Trophoblast cell (in vitro differentiated cells and primary cell): ENCODE measurements around the gene CD2.

Experiments
- DNase-seq, 2 donors: peaks; one replicate each; pipeline ENCODE4 v3.0.0-alpha.2; 2016
- H2AFZ ChIP-seq: 2 replicates; pipeline ENCODE4 v1.6.1; 2013; ENCODE audit warnings: low read length, moderate library complexity, mild to moderate bottlenecking; ENCODE audit not compliant: insufficient read depth, poor library complexity
- H2AK5ac ChIP-seq: 2 replicates; pipeline ENCODE4 v1.6.1; 2013; ENCODE audit warnings: mild to moderate bottlenecking, low read length
- H2BK120ac ChIP-seq: 2 replicates; pipeline ENCODE4 v1.6.1; 2013; ENCODE audit warnings: low read length, mild to moderate bottlenecking, moderate library complexity; ENCODE audit not compliant: insufficient read depth, poor library complexity
- H2BK12ac ChIP-seq: 2 replicates; pipeline ENCODE4 v1.6.1; 2013; ENCODE audit warnings: mild to moderate bottlenecking, low read length, moderate library complexity
- H2BK5ac ChIP-seq: 2 replicates; pipeline ENCODE4 v1.6.1; 2013; ENCODE audit warnings: low read length, low read depth, moderate library complexity, mild to moderate bottlenecking; ENCODE audit not compliant: poor library complexity
- H3K14ac ChIP-seq: 2 replicates; pipeline ENCODE4 v1.6.1; 2013; ENCODE audit warnings: mild to moderate bottlenecking, low read length
- H3K18ac ChIP-seq: 2 replicates; pipeline ENCODE4 v1.6.1; 2013; ENCODE audit warnings: mild to moderate bottlenecking, low read length
- H3K23ac ChIP-seq: 2 replicates; pipeline ENCODE4 v1.6.1; 2013; ENCODE audit warnings: low read length
- H3K27ac ChIP-seq: 2 replicates; pipeline ENCODE4 v1.5.1; 2013; ENCODE audit warnings: low read depth, mild to moderate bottlenecking, inconsistent platforms, low read length, moderate library complexity
- H3K27me3 ChIP-seq: 2 replicates; pipeline ENCODE4 v1.6.1; 2013; ENCODE audit warnings: inconsistent platforms, mild to moderate bottlenecking, low read length, moderate library complexity; ENCODE audit not compliant: insufficient read depth
- H3K36me3 ChIP-seq, 2 experiments: 1 replicate in 1 of 2; 2 replicates in 1 of 2; pipeline ENCODE4 v1.6.1; 2013; ENCODE audit warnings: low read length in 2 of 2, mild to moderate bottlenecking in 2 of 2, moderate library complexity in 1 of 2; ENCODE audit not compliant: insufficient read depth in 2 of 2, control insufficient read depth in 1 of 2
- H3K4ac ChIP-seq: 2 replicates; pipeline ENCODE4 v1.6.1; 2013; ENCODE audit warnings: low read depth, mild to moderate bottlenecking, low read length, moderate library complexity
- H3K4me1 ChIP-seq, 2 experiments: 1 replicate in 1 of 2; 2 replicates in 1 of 2; pipeline ENCODE4 v1.6.1; 2013; ENCODE audit warnings: low read length in 2 of 2, mild to moderate bottlenecking in 2 of 2, moderate library complexity in 1 of 2; ENCODE audit not compliant: insufficient read depth in 2 of 2, control insufficient read depth in 1 of 2
- H3K4me2 ChIP-seq: 2 replicates; pipeline ENCODE4 v1.6.1; 2013; ENCODE audit warnings: inconsistent platforms, mild to moderate bottlenecking, low read length, moderate library complexity
- H3K4me3 ChIP-seq: 2 replicates; pipeline ENCODE4 v1.5.1; 2013; ENCODE audit warnings: mild to moderate bottlenecking, low read depth, low read length, inconsistent platforms
- H3K79me1 ChIP-seq: one replicate; pipeline ENCODE4 v1.6.1; 2013; ENCODE audit warnings: low read length
- H3K79me2 ChIP-seq: 2 replicates; pipeline ENCODE4 v1.6.1; 2013; ENCODE audit warnings: low read length, mild to moderate bottlenecking; ENCODE audit not compliant: control insufficient read depth, insufficient read depth, poor library complexity
- H3K9ac ChIP-seq: 2 replicates; pipeline ENCODE4 v1.6.1; 2013; ENCODE audit warnings: mild to moderate bottlenecking, low read length
- H3K9me3 ChIP-seq: 2 replicates; pipeline ENCODE4 v1.6.1; 2013; ENCODE audit warnings: low read depth, mild to moderate bottlenecking, control low read depth, inconsistent platforms, low read length; ENCODE audit not compliant: insufficient read depth
- H4K12ac ChIP-seq: 2 replicates; pipeline ENCODE4 v1.6.1; 2013; ENCODE audit warnings: low read depth, mild to moderate bottlenecking, low read length, moderate library complexity
- H4K8ac ChIP-seq: 2 replicates; pipeline ENCODE4 v1.6.1; 2013; ENCODE audit warnings: low read depth, mild to moderate bottlenecking, low read length, moderate library complexity
- H4K91ac ChIP-seq: one replicate; pipeline ENCODE4 v1.6.1; 2013; ENCODE audit warnings: low read depth, mild to moderate bottlenecking, low read length, moderate library complexity
- WGBS: extraction: QIAGEN DNeasy Blood & Tissue Kit; methylation state at CpG from one replicate; pipeline ENCODE4 v1.1.7; 2013; ENCODE audit warnings: missing lambda C conversion rate; ENCODE audit not compliant: insufficient read length, insufficient coverage; ENCODE audit errors: extremely low coverage; 5-methylcytosine and 5-hydroxymethylcytosine counted together

The CD2 gene

DNA sequence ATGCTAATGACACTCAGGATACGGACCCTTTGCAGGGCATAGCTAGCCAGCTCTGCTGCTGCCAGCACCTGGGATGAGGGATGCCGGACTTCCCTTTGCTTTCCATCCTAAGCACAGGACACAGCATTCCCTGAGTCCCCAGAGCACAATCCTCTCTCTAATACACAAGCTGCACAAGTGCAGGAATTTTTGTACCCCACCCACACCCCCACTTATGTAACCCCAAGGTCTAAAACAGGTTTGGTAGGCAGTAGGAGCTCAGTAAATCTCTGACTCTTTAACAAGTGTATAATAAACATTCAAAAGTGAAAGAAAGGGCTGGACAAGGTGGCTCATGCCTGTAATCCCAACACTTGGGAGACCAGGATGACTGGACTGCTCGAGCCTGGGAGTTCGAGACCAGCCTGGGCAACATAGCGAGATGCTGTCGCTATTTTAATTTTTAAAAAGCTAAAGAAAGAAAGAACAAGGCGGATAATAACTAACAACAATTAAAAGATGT, 44.5 kb upstream of the CD2 start:
- Histone ChIP-seq H4K8ac (no peak overlapping the region), H2AFZ (no peak overlapping the region), H4K12ac (no peak overlapping the region), H3K9me3 (peaks cover 2% of the 10 kb centered on the region), H3K23ac (no peak overlapping the region), H4K91ac (no peak overlapping the region), H3K18ac (no peak overlapping the region), H3K27ac (no peak overlapping the region), H3K4me2 (no peak overlapping the region), H2BK12ac (no peak overlapping the region), H3K27me3 (no peaks in the 10 kb centered on the region), H3K36me3 (no peaks in the 10 kb centered on the region), H3K9ac (no peak overlapping the region), H3K79me1 (no peaks in the 10 kb centered on the region), H3K4me3 (no peak overlapping the region), H2BK120ac (no peak overlapping the region), H3K4me1 (peaks cover 12 to 20% of the 10 kb centered on the region in 2 experiments), H3K14ac (no peak overlapping the region), H3K79me2 (no peaks in the 10 kb centered on the region), H3K4ac (no peak overlapping the region), H2BK5ac (no peak overlapping the region), H2AK5ac (no peak overlapping the region)
- no CpG with 5 or more reads among the region's 7 CpGs for WGBS
- no peak for DNase-seq

DNA sequence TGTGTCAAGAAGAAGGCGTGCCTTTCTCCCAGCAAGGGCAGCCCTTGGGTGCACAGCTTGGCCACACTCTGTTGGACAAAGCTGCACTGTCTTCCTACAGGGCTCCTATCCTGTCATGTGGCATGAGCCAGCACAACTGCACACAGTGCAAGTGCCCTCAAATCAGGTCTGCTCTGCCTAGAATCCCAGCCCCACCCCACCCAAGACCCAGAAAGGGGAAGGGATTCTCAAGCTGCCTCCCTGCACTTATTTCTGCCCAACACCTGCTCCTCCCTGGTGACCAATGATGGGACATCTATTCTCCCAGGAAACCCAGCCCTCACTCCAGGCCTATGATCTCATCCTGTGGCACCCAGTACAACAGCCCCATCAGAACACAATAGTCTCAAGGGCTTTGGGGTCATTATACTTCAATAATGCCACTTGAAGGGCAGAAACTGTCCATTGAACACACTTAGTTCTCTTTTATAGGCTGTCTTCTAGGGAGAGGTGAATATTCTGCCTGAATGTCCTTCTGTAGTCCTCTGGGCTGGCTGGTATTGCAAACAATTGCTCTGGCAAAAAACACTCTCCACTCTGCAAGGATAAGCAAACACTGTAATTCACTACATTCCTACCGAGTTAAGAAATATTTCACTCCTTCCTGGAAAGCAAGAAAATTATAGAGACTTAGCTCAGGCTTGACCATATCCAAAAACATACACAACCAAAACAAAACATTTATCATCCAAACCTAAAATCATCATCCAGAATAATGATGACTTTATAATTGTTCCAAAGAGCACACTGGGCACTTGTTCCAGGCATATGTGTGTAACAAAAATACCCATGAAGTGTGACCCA, 43.6 kb upstream of the CD2 start:
- no peak overlapping the region for H4K91ac ChIP-seq
- no peaks in the 10 kb centered on the region for H3K79me1 ChIP-seq
- H3K27me3 ChIP-seq = no peaks in the 10 kb centered on the region
- no peak overlapping the region for H2BK120ac ChIP-seq
- no peak overlapping the region for H4K8ac ChIP-seq
- H3K14ac ChIP-seq = peak overlapping the region; percentile 6
- no peaks in the 10 kb centered on the region for H3K79me2 ChIP-seq
- no peak overlapping the region for H4K12ac ChIP-seq
- H3K4me3 ChIP-seq = no peak overlapping the region
- WGBS = no CpG with 5 or more reads among the region's 2 CpGs
- peaks cover 12 to 20% of the 10 kb centered on the region in 2 experiments for H3K4me1 ChIP-seq
- H2AFZ ChIP-seq = no peak overlapping the region
- peak overlapping the region; percentile 18 for H2AK5ac ChIP-seq
- no peak overlapping the region for H2BK5ac ChIP-seq
- H3K18ac ChIP-seq = no peak overlapping the region
- H3K4ac ChIP-seq = no peak overlapping the region
- H3K36me3 ChIP-seq = no peaks in the 10 kb centered on the region
- DNase-seq = no peak
- no peak overlapping the region for H3K4me2 ChIP-seq
- no peak overlapping the region for H3K9ac ChIP-seq
- H3K27ac ChIP-seq = no peak overlapping the region
- no peak overlapping the region for H2BK12ac ChIP-seq
- H3K23ac ChIP-seq = no peak overlapping the region
- H3K9me3 ChIP-seq = peaks cover 2% of the 10 kb centered on the region

DNA sequence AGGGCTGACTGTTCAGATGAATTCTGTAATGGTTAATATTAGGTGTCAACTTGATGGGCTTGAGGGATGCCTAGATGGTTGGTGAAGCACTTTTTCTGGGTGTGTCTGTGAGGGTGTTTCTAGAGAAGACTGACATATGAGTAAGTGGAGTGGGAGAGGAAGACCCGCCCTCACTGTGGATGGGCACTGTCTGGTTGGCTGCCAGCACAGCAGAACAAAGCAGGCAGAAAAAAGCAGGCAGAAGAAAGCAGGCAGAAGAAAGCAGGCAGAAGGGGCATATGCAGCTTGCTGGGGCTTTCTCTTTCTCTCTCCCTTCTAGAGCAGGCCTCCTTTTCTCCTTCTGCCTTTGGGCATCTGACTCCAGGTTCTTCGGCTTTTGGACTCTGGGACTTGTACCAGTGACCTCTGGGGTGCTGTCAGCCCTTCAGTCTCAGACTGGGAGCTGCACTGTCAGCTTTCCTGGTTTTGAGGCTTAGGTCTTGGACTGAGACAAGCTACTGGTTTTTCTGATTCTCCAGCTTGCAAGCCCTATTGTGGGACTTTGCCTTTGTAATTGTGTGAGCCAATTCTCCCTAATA, 42.9 kb upstream of the CD2 start:
- Histone ChIP-seq H2BK12ac (no peak overlapping the region), H4K12ac (no peak overlapping the region), H3K4me2 (no peak overlapping the region), H3K36me3 (no peaks in the 10 kb centered on the region), H2BK5ac (no peak overlapping the region), H3K79me1 (no peaks in the 10 kb centered on the region), H3K18ac (no peak overlapping the region), H3K27ac (no peak overlapping the region), H4K91ac (no peak overlapping the region), H3K4ac (no peak overlapping the region), H3K79me2 (no peaks in the 10 kb centered on the region), H2AFZ (no peak overlapping the region), H3K23ac (no peak overlapping the region), H3K4me1 (peaks cover 12 to 20% of the 10 kb centered on the region in 2 experiments), H3K9me3 (peaks cover 2% of the 10 kb centered on the region), H2AK5ac (no peak overlapping the region), H3K4me3 (peak overlapping the region; percentile 49), H3K9ac (no peak overlapping the region), H3K14ac (no peak overlapping the region), H2BK120ac (no peak overlapping the region), H4K8ac (no peak overlapping the region), H3K27me3 (no peaks in the 10 kb centered on the region)
- no peak for DNase-seq
- WGBS = no CpG with 5 or more reads among the region's 2 CpGs

DNA sequence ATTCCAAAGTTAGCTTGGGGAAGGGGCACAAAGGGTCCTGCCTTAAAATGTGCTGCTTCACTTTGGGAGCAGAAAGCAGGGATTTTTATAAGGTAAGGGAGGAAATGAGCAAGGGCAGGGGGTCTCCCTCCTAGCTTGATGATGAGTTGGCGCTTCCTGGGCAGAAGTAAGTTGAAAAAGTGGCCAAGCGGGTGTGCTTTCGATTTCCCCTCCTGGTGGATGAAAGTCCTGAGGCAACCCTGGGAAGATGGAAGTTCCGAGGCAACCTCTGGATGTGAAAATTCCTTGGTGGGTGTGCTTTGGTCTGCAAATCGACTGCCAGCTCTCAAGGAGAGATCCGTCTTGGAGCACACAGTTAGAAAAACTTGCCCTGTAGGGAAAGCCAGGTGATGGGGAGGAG, 41.7 kb upstream of the CD2 start:
- Histone ChIP-seq H2BK12ac (no peak overlapping the region), H3K9ac (no peak overlapping the region), H3K4me3 (no peak overlapping the region), H2AK5ac (no peak overlapping the region), H3K27me3 (no peaks in the 10 kb centered on the region), H4K12ac (no peak overlapping the region), H2BK120ac (no peak overlapping the region), H3K27ac (no peak overlapping the region), H3K18ac (no peak overlapping the region), H3K14ac (no peak overlapping the region), H2AFZ (no peak overlapping the region), H3K23ac (no peak overlapping the region), H3K9me3 (no peaks in the 10 kb centered on the region), H2BK5ac (no peak overlapping the region), H3K79me2 (no peaks in the 10 kb centered on the region), H4K8ac (no peak overlapping the region), H3K4me1 (peaks cover 12 to 18% of the 10 kb centered on the region in 2 experiments), H3K4ac (no peak overlapping the region), H3K79me1 (no peaks in the 10 kb centered on the region), H4K91ac (no peak overlapping the region), H3K4me2 (no peak overlapping the region), H3K36me3 (no peaks in the 10 kb centered on the region)
- no peak for DNase-seq
- no CpG with 5 or more reads among the region's 6 CpGs for WGBS
